ENCODE data around the gene DNM2. TPM values are rescaled to one million over a fixed set of nuclear protein-coding genes. Genes with fewer than 3 reads are reported as not detected.
"Not testable (repeated sequence)": the region's sequence is repeated elsewhere in the genome, so short reads cannot be mapped to it uniquely, and the experiment has no call there.

DNM2 gene
- polyA plus RNA-seq, 1 donor = 87.4 TPM

DNA sequence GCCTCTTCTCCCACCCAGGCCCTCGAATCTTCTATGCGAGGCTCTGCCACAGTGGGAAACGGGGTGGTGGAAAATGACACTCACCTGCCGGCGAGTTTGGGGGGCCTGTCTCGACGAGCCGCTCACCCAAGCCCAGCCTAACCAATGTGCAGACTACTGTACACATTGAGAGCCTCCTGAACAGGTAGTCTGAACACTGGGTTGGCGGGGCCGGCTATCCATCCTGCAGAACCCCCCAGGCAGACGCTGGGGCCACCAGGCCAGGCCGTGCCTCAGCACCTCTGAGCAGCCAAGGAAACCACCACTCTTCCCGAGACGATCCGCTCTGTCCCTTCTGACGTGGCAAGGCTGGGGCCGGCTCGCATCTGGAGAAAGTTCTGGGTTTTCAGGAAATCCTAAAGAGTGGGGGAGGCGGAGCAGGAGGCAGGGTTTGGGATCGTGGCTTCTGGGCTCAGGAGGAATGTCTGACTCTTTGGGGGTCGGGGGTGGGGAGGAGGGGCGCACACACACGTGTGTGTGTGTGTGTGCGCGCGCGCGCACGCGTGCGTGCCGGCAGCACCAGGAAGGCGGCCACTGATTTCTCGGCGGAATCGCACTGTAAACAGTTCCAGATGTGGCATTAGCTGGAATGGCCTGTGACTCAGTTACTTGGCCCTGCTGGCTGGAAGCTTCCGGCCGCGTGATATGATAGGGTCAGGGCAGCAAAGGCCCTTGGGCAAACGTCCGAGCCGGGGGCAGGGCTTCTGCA, 99.6 kb downstream of the DNM2 start:
- peak; percentile 90 for DNase-seq

DNA sequence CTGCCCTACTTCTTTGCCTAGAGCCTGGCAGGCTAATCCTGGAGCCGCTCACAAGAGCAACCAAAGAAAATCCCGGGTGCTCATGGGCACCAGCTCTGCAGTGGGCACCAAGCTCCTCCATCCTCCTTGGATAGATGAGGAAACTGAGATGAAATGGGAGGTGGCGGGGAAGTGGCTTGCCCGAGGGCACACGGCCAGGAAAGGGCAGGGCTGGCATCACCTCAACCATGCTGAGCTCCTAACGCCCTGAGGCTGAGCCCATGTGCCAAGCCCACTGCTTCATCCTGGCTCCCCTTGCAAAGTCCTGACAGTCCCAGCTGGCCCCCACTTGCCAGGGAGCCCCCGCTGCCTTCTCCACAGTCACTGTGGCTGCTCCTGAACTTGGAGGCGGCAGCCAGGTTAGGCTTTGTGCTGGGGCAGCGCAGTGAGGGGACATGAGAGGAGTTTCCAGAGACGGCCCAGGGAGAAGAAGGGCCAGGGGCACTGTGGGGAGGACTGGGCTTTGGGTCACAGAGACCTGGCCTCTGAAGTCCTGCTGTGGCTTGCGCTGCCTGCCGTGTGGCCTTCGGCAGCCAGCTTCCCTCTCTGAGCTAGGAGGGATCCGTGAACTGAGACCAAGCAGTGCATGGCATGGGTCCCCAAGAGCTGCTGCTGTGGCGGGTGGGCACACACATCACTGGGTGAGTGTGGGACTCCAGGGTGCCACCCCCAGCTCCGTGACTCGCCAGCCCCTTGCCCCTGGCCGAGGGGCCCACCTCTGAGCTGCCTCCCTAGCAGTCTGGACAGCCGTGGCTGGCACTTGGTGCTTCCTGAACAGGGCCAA, 100.6 kb downstream of the DNM2 start:
- no peak for DNase-seq

- no peak for DNase-seq
These were observed 101.5 kb downstream of the DNM2 start for GRCh38 chr19:10819124-10820060.

DNA sequence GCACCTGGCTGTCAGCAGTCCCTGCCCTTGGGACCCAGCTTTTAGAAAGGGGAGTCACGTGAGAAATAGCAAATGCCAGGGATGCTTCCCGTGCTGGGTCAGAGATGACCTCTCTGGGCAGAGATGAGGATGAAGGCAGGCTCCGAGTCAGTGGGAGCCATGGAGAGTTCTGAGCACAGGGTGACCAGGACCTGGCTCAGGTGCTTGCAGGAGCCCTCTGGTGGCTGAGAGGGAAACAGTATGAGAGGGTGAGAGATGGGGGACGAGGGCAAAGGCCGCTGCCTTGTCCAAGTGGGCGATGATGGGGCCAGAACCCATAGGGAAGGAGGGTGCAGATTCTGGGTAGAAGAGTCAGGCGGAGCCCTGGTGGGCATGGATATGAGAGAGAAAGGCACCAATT, 102.3 kb downstream of the DNM2 start:
- DNase-seq = no peak

GRCh38 chr19:10823690-10824089, 105.8 kb downstream of the DNM2 start:
- no peak for DNase-seq

DNA sequence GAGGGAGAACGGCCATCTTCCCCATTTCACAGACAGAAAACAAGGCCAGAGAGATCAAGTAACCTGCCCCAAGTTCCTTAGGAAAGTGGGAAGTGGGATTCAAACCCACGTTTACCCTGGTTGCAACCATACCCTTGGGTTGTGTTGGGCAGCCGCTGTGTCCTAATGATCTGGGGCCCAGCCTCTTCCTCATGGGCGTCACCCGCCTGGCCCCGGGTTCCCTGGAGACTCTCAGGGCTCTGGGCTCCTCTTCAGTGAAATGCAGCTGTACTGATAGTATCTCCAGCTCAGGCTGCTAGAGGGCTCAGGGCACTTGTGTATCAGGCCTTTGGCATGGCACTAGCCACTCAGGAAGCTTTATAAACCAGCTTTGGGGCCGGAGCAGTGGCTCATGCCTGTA, 108.4 kb downstream of the DNM2 start:
- DNase-seq = no peak

- no peak for DNase-seq
These were observed 109.0 kb downstream of the DNM2 start for GRCh38 chr19:10826846-10827245.

DNA sequence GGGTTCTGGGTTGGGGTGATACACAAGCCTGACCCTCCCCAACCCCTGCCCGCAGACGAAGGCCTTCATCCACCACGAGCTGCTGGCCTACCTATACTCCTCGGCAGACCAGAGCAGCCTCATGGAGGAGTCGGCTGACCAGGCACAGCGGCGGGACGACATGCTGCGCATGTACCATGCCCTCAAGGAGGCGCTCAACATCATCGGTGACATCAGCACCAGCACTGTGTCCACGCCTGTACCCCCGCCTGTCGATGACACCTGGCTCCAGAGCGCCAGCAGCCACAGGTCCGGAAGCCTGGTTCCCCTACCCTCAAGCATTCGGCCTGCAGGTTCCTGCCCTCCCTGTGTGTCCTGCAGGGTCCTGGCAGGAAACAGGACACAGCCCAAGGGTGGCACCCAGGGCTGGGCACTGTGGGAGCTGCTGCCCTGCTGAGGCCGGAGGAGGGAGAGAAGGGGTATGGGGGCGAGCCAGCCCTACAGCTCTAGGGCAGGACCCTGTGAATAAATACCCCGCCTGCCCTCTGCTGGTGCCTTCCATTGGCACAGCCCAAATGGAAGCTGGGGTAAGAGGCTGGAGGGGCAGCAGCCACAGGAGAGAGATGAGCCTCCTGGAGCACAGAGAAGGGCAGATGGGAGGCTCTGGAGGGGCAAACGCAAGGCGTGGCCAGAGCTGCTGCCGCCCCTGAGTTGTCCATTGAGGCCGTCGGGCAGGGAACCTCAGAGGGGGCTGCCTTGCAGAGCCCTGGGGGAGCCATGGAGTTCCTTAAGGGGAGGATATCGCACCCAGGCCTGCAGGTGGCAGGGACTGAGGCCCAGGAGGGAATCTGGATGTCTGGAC, 111.3 kb downstream of the DNM2 start:
- DNase-seq = no peak

DNA sequence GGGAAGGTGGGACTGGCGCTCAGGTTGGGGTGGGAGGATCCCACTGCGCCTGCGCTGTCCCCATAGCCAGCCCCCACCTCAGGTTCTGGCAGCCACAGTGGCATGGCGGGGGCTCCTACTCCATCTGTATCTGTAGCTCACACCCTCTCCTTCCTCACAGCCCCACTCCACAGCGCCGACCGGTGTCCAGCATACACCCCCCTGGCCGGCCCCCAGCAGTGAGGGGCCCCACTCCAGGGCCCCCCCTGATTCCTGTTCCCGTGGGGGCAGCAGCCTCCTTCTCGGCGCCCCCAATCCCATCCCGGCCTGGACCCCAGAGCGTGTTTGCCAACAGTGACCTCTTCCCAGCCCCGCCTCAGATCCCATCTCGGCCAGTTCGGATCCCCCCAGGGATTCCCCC, 112.1 kb downstream of the DNM2 start:
- DNase-seq = no peak

- no peak for DNase-seq
These were observed 112.5 kb downstream of the DNM2 start for GRCh38 chr19:10830370-10830769.

- no peak for DNase-seq
These were observed 113.3 kb downstream of the DNM2 start for GRCh38 chr19:10830931-10831779.

GRCh38 chr19:10831987-10832938, 114.4 kb downstream of the DNM2 start:
- no peak for DNase-seq

DNA sequence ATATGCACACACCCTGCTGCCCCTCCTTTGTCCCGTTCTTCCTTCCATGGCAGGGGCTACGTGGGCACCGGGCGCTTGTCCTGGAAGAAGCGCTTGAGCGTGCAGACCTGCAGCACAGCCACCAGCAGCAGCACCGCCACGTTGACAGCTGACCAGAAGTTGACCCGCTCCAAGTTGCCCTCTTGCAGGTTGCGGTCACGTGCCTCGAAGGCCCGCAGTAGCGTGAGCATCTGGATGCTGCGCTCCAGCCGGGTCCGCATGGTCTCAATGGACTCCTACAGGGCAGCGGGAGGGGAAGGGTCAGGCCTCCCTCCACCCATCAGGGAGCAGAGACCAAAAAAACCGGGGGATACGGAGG, 115.0 kb downstream of the DNM2 start:
- no peak for DNase-seq

GRCh38 chr19:10835089-10835753, 117.3 kb downstream of the DNM2 start:
- no peak for DNase-seq

DNA sequence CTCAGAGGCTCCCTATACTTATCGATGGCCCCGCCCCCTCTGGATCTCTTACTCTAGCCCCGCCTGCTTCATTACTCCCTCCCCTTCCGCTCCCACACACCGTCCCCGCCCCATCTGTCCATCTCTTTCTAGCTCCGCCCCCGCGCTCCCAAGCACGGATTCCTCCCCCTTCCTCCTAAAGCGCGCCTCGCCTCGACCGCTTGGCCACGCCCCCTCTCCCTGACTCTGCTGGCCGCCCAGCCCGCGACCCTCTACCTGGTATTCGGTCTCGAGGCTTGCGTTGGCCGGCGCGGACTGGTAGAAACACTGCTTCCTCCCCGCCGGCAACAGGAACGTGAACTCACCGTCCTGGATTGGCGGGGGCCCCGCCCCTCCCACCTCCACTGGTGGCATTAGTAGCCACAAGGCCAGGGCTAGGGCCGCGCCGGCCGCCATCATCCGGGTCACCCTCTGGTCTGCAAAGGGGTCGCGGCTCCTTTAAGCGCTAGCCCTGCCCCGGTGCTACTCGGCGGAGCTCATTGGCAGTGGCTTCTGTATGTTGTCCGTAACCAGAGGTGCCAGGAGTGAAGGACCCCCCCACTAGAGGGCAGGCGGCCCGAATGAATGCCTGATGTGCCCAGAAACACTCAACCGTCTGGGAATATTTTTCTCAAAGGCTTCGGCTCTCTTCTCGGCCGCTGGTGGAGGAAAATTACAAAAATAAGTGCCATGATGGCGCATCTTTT, 118.0 kb downstream of the DNM2 start, which contains the start of gene TMED1:
TMED1 (minus strand) TSS at position 459 of the 725 bp plus-strand sequence; CDS start at position 438, 21 bp downstream.
- DNase-seq = peak; percentile 97

- DNase-seq = no peak
These were observed 118.8 kb downstream of the DNM2 start for GRCh38 chr19:10836479-10837330.

DNA sequence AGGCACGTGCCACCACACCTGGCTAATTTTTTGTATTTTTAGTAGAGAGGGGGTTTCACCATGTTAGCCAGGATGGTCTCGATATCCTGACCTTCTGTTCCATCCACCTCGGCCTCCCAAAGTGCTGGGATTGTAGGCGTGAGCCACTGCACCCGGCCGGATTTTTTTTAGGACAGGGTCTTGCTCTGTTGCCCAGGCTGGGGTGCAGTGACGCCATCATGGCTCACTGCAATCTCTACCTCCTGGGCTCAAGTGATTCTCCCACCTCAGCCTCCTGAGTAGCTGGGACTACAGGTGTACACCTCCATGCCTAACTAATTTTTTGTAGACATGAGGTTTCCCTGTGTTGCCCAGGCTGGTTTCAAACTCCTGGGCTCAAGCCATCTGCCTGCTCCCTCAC, 119.8 kb downstream of the DNM2 start:
- not testable (repeated sequence) for DNase-seq

Measured in hindlimb muscle (tissue), 1 donor.